HepG2 (cell line): Measurements from ENCODE around the gene GSPT1. TPM values are rescaled to one million over a fixed set of nuclear protein-coding genes. Genes with fewer than 3 reads are reported as not detected.

Source experiments
- CC2D1A ChIP-seq: sonication (generic); formaldehyde crosslinking; IDR thresholded peaks from 2 replicates; pipeline ENCODE4 v1.8.1; 2023; ENCODE audit warnings: mild to moderate bottlenecking, missing genetic modification reagents
- HMGXB3 ChIP-seq: sonication (generic); formaldehyde crosslinking; IDR thresholded peaks from 2 replicates; pipeline ENCODE4 v1.4.0; 2020; ENCODE audit warnings: missing genetic modification reagents, borderline replicate concordance
- HNRNPK ChIP-seq: fragments of 200-400 bp; formaldehyde crosslinking; IDR thresholded peaks from 2 replicates; pipeline ENCODE4 v1.6.1; 2018; ENCODE audit warnings: low read length, low read depth, moderate library complexity, mild to moderate bottlenecking; ENCODE audit not compliant: poor library complexity, severe bottlenecking
- KLF6 ChIP-seq: IDR thresholded peaks from 2 replicates; pipeline ENCODE4 v1.8.0; 2016; ENCODE audit warnings: missing biosample characterization, missing genetic modification reagents
- MTERF4 ChIP-seq: sonication (generic); formaldehyde crosslinking; IDR thresholded peaks from 2 replicates; pipeline ENCODE4 v1.8.0; 2023; ENCODE audit warnings: mild to moderate bottlenecking, missing genetic modification reagents
- NFRKB ChIP-seq: fragments of 450-650 bp; IDR thresholded peaks from 2 replicates; pipeline ENCODE4 v1.6.1; 2017
- POLR2AphosphoS2 ChIP-seq: IDR thresholded peaks from 2 replicates; pipeline ENCODE4 v1.6.1; 2011; ENCODE audit warnings: low read depth, low read length, improper control_type of control experiment
- ZBTB7A ChIP-seq: sonication (generic); formaldehyde crosslinking; IDR thresholded peaks from 2 replicates; pipeline ENCODE4 v1.8.0; 2022; ENCODE audit warnings: mild to moderate bottlenecking, missing genetic modification reagents
- ZKSCAN5 ChIP-seq: sonication (generic); formaldehyde crosslinking; IDR thresholded peaks from 2 replicates; pipeline ENCODE4 v1.5.1; 2020; ENCODE audit warnings: mild to moderate bottlenecking, missing genetic modification reagents
- ZNF33B ChIP-seq: sonication (generic); formaldehyde crosslinking; IDR thresholded peaks from 2 replicates; pipeline ENCODE4 v1.5.1; 2020; ENCODE audit warnings: mild to moderate bottlenecking, missing genetic modification reagents
- ZNF543 ChIP-seq: sonication (generic); formaldehyde crosslinking; IDR thresholded peaks from 2 replicates; pipeline ENCODE4 v1.4.0; 2020; ENCODE audit warnings: mild to moderate bottlenecking, missing genetic modification reagents
- polyA plus RNA-seq, 8 experiments: library from polyadenylated mRNA; depleted of rRNA in 3 of 8; stranded (reverse) in 7 of 8; unstranded in 1 of 8; fragments of >200 nt; fragmentation: Illumina TruSeq in 4 of 8; extraction: Trizol in 4 of 8; gene quantifications; 2 replicates each; pipeline versions ENCODE4 v1.2.1 to v1.2.3, GENCODE V29; 2011 to 2016; ENCODE audit warnings: low read depth in 4 of 8, missing spikeins in 1 of 8, mixed read lengths in 1 of 8; ENCODE audit not compliant: insufficient read depth in 1 of 8
- total RNA-seq, 5 experiments: library from RNA; depleted of rRNA; stranded (reverse); fragments of >200 nt; fragmentation: Illumina TruSeq; extraction: Trizol; gene quantifications; 2 replicates each; pipeline ENCODE4 v1.2.3, GENCODE V29; 2016; ENCODE audit warnings: low read depth in 1 of 5
- TF ChIP-seq, protein P1 (sequence below): sonication (generic); formaldehyde crosslinking; IDR thresholded peaks from 2 replicates; pipeline ENCODE4 v1.8.0; 2022; ENCODE audit warnings: missing genetic modification reagents, mild to moderate bottlenecking, borderline replicate concordance
- TF ChIP-seq, protein P2 (sequence below): sonication (generic); formaldehyde crosslinking; IDR thresholded peaks from 2 replicates; pipeline ENCODE4 v1.4.0; 2020; ENCODE audit warnings: mild to moderate bottlenecking, missing genetic modification reagents
- TF ChIP-seq, protein P3 (sequence below): sonication (generic); formaldehyde crosslinking; IDR thresholded peaks from 2 replicates; pipeline ENCODE4 v1.4.0; 2020; ENCODE audit warnings: missing genetic modification reagents

GSPT1 gene
- total and polyA plus RNA-seq, 2 of the 13 experiments (the other 11 are each of a cell fraction or from before 2014, with no cell fraction given): 120 to 316 TPM

DNA sequence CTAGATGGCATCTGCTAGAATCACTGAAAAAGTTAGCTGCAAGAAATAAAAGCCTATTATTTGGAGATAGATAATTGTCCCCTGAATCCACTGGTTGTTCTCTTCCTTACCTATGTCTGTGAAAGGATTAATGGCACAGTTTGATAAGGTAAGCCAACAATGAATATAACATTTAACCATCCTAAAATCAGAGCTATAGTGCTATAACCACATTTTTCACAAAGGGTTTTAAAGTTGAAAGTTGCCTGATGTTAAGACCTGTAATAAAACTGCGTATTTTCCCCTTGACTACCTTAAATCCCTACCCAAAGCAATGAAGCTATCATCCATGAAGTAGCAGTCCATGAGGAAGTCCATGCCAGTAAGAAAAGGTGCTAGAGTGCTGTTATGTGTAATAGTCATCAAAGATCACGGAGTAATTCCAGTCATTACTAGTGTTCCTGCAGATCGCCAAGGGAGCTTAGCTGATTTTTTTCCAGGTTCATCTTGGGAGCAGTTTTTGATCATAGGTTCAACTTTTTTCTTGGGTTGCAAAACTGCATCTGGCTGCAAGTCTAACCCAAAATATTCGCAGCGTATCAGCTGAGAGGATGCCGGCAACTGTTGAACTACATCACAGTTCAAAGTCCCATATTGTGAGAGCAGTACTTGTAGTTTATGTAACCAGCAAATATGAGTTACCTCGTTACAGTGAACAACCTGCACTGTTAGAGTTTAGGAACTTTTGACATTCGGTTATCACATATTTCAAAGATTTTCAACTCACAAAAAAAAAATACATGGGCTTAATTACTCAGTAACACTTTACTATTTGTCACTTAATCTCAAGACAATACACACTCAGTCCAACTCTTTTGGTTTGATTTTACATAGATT lies 46.2 kb downstream of the GSPT1 start (continued):
- TF ChIP-seq MTERF4 (no peak), ZNF543 (CRISPR knock-in tag) (no peak), ZKSCAN5 (no peak), CC2D1A (CRISPR knock-in tag) (no peak), HMGXB3 (CRISPR knock-in tag) (no peak), ZBTB7A (CRISPR knock-in tag) (no peak), NFRKB (no peak), HNRNPK (no peak), ZNF33B (CRISPR knock-in tag) (no peak), KLF6 (CRISPR knock-in tag) (no peak), POLR2AphosphoS2 (no peak)
- TF ChIP-seq, protein P1, sequence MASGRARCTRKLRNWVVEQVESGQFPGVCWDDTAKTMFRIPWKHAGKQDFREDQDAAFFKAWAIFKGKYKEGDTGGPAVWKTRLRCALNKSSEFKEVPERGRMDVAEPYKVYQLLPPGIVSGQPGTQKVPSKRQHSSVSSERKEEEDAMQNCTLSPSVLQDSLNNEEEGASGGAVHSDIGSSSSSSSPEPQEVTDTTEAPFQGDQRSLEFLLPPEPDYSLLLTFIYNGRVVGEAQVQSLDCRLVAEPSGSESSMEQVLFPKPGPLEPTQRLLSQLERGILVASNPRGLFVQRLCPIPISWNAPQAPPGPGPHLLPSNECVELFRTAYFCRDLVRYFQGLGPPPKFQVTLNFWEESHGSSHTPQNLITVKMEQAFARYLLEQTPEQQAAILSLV (CRISPR knock-in tag): no peak
- TF ChIP-seq, protein P2, sequence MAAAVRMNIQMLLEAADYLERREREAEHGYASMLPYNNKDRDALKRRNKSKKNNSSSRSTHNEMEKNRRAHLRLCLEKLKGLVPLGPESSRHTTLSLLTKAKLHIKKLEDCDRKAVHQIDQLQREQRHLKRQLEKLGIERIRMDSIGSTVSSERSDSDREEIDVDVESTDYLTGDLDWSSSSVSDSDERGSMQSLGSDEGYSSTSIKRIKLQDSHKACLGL (CRISPR knock-in tag): no peak
- TF ChIP-seq, protein P3, sequence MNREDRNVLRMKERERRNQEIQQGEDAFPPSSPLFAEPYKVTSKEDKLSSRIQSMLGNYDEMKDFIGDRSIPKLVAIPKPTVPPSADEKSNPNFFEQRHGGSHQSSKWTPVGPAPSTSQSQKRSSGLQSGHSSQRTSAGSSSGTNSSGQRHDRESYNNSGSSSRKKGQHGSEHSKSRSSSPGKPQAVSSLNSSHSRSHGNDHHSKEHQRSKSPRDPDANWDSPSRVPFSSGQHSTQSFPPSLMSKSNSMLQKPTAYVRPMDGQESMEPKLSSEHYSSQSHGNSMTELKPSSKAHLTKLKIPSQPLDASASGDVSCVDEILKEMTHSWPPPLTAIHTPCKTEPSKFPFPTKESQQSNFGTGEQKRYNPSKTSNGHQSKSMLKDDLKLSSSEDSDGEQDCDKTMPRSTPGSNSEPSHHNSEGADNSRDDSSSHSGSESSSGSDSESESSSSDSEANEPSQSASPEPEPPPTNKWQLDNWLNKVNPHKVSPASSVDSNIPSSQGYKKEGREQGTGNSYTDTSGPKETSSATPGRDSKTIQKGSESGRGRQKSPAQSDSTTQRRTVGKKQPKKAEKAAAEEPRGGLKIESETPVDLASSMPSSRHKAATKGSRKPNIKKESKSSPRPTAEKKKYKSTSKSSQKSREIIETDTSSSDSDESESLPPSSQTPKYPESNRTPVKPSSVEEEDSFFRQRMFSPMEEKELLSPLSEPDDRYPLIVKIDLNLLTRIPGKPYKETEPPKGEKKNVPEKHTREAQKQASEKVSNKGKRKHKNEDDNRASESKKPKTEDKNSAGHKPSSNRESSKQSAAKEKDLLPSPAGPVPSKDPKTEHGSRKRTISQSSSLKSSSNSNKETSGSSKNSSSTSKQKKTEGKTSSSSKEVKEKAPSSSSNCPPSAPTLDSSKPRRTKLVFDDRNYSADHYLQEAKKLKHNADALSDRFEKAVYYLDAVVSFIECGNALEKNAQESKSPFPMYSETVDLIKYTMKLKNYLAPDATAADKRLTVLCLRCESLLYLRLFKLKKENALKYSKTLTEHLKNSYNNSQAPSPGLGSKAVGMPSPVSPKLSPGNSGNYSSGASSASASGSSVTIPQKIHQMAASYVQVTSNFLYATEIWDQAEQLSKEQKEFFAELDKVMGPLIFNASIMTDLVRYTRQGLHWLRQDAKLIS: no peak
